DOHH2 (cell line): ENCODE measurements around the gene ILKAP.

Source experiments
- H3F3A ChIP-seq: fragments of 200-600 bp; sonication (generic), shearing (Covaris generic); 2 replicates; pipeline ENCODE4 v1.6.0; 2016; ENCODE audit warnings: antibody characterized with exemption, mild to moderate bottlenecking; ENCODE audit not compliant: control insufficient read depth, insufficient read depth
- H3K27ac ChIP-seq: fragments of 200-600 bp; sonication (generic); 2 replicates; pipeline ENCODE4 v1.5.1; 2014; ENCODE audit warnings: low read depth, mild to moderate bottlenecking, low read length, moderate library complexity
- H3K27me3 ChIP-seq: fragments of 200-600 bp; sonication (generic); 2 replicates; pipeline ENCODE4 v1.6.1; 2014; ENCODE audit warnings: mild to moderate bottlenecking, low read length, mixed read lengths; ENCODE audit not compliant: control insufficient read depth
- H3K36me3 ChIP-seq: fragments of 200-600 bp; sonication (generic); 2 replicates; pipeline ENCODE4 v1.6.1; 2014; ENCODE audit warnings: mild to moderate bottlenecking, low read length, moderate library complexity, mixed read lengths; ENCODE audit not compliant: control insufficient read depth
- H3K4me1 ChIP-seq: fragments of 200-600 bp; sonication (generic); 2 replicates; pipeline ENCODE4 v1.6.1; 2014; ENCODE audit warnings: mild to moderate bottlenecking, low read length, mixed read lengths; ENCODE audit not compliant: control insufficient read depth
- H3K4me2 ChIP-seq: fragments of 200-600 bp; sonication (generic); 2 replicates; pipeline ENCODE4 v1.6.0; 2014; ENCODE audit warnings: mild to moderate bottlenecking, low read length, moderate library complexity
- H3K4me3 ChIP-seq: fragments of 200-600 bp; sonication (generic); 2 replicates; pipeline ENCODE4 v1.5.1; 2014; ENCODE audit warnings: mild to moderate bottlenecking, low read length, mixed read lengths
- H3K79me2 ChIP-seq: fragments of 200-600 bp; sonication (generic); 2 replicates; pipeline ENCODE4 v1.6.1; 2014; ENCODE audit warnings: mild to moderate bottlenecking, low read length, mixed read lengths; ENCODE audit not compliant: control insufficient read depth
- H3K9me2 ChIP-seq: fragments of 200-600 bp; sonication (generic); replicated peaks from 2 replicates; pipeline ENCODE4 v1.6.1; 2014; ENCODE audit warnings: mild to moderate bottlenecking, low read length, mixed read lengths; ENCODE audit not compliant: control insufficient read depth
- H3K9me3 ChIP-seq: fragments of 200-600 bp; sonication (generic); 2 replicates; pipeline ENCODE4 v1.6.1; 2014; ENCODE audit warnings: antibody characterized with exemption, low read length, mixed read lengths; ENCODE audit not compliant: control insufficient read depth, insufficient read depth
- H4K20me1 ChIP-seq: fragments of 200-600 bp; sonication (generic); 2 replicates; pipeline ENCODE4 v1.6.0; 2014; ENCODE audit warnings: low read depth, mild to moderate bottlenecking, antibody characterized with exemption, low read length, moderate library complexity; ENCODE audit not compliant: control insufficient read depth, insufficient read depth
- EZH2phosphoT487 ChIP-seq: fragments of 200-600 bp; sonication (generic); IDR thresholded peaks from 2 replicates; pipeline ENCODE4 v1.6.1; 2017; ENCODE audit warnings: borderline replicate concordance, mild to moderate bottlenecking, antibody characterized with exemption, low read length, moderate library complexity, mixed read lengths
- TF ChIP-seq, protein P1 (sequence below): fragments of 200-600 bp; sonication (generic); IDR thresholded peaks from one replicate; pipeline ENCODE4 v1.5.1; 2014; ENCODE audit warnings: antibody characterized with exemption, mild to moderate bottlenecking, low read depth, low read length; ENCODE audit not compliant: poor library complexity, severe bottlenecking

The ILKAP gene

DNA sequence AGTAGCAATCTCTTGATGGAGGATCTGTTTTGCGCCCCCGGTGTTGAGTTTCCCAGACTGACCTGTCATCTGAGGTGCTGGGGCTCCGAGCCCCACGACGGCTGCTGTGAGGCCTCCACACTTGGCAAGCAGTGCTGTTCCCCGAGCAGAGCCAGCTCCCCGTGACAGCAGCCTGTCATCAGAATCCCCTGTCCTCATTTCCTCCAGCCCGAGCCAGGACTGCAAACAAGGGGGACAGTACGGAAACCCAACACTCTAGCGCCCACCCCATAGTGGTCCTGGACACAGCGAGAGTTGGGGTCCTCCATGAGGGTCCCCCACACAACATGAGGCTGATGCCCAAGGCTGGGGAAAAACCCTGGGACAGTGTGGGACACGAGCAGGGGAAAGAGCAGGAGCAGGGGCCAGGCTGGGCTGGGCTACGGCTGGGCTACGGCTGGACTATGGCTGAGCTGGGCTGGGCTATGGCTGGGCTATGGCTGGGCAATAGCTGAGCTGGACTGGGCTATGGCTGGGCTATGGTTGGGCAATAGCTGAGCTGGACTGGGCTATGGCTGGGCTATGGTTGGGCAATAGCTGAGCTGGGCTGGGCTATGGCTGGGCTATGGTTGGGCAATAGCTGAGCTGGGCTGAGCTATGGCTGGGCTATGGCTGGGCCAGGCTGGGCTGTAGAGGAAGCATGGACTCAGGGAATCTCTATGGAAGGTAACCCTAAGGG, 66.5 kb downstream of the ILKAP start:
- no peak for TF ChIP-seq EZH2phosphoT487
- TF ChIP-seq, protein P1, sequence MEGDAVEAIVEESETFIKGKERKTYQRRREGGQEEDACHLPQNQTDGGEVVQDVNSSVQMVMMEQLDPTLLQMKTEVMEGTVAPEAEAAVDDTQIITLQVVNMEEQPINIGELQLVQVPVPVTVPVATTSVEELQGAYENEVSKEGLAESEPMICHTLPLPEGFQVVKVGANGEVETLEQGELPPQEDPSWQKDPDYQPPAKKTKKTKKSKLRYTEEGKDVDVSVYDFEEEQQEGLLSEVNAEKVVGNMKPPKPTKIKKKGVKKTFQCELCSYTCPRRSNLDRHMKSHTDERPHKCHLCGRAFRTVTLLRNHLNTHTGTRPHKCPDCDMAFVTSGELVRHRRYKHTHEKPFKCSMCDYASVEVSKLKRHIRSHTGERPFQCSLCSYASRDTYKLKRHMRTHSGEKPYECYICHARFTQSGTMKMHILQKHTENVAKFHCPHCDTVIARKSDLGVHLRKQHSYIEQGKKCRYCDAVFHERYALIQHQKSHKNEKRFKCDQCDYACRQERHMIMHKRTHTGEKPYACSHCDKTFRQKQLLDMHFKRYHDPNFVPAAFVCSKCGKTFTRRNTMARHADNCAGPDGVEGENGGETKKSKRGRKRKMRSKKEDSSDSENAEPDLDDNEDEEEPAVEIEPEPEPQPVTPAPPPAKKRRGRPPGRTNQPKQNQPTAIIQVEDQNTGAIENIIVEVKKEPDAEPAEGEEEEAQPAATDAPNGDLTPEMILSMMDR = no peak
- Histone ChIP-seq H3K27me3 (no peaks in the 10 kb centered on the region), H3K4me3 (no peak overlapping the region), H3K27ac (no peak overlapping the region), H3F3A (no peaks in the 10 kb centered on the region), H3K9me2 (no peaks in the 10 kb centered on the region), H3K9me3 (no peaks in the 10 kb centered on the region), H3K79me2 (no peaks in the 10 kb centered on the region), H4K20me1 (no peaks in the 10 kb centered on the region; the same call in 1 of the 2 replicates), H3K4me2 (no peak overlapping the region), H3K4me1 (peaks cover 19% of the 10 kb centered on the region), H3K36me3 (no peaks in the 10 kb centered on the region)

DNA sequence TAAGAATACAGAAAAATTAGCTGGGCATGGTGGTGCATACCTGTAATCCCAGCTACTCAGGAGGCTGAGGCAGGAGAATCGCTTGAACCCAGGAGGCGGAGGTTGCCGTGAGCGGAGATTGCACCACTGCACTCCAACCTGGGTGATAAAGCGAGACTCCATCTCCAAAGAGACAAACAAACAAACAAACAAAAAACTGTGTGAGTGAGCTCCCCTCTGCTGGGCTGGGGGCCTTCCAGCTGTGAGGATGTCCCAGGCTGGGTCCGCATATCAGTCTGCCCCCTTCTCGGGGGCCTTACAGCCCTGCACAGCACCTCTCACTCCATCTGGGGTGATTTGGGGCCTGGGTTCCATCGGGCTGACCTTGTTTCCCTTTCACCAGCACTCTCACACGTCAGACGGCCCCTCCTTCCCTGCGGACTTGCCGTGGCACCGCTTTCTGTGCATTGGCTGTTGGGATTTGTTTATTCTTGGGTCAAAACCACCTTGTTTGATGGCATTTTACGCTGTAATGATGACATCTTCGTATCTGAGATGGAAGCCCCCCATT, 67.8 kb downstream of the ILKAP start:
- no peak overlapping the region for H3K4me3 ChIP-seq
- H3K9me3 ChIP-seq = no peaks in the 10 kb centered on the region
- H3F3A ChIP-seq = no peaks in the 10 kb centered on the region
- peaks cover 19% of the 10 kb centered on the region for H3K4me1 ChIP-seq
- H3K4me2 ChIP-seq = no peak overlapping the region
- no peaks in the 10 kb centered on the region for H3K27me3 ChIP-seq
- H3K9me2 ChIP-seq = no peaks in the 10 kb centered on the region
- H3K79me2 ChIP-seq = no peaks in the 10 kb centered on the region
- no peak overlapping the region for H3K27ac ChIP-seq
- no peak for TF ChIP-seq EZH2phosphoT487
- TF ChIP-seq, protein P1 = no peak
- no peaks in the 10 kb centered on the region for H3K36me3 ChIP-seq
- H4K20me1 ChIP-seq = peaks cover 2% of the 10 kb centered on the region; the same call in 1 of the 2 replicates

DNA sequence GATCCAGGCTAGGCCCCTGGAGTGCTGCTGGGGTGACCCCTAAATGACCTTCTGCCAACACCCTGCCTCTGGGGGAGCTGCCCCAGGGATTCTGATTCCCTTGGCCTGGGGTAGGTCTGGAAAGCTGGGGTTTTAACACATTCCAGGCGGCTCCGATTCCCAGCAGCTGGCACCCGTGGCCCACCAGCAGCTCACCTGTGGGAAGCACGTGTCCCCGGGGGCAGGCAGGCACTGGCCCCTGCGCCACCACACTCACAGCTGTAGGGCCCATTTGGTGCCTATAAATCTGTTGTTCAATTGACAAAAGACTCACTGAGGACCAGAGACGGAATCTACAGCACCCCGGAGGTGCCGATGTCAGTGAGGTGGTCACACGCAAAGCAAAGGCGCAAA, 69.1 kb downstream of the ILKAP start:
- no peak overlapping the region for H3K27ac ChIP-seq
- H3F3A ChIP-seq = no peaks in the 10 kb centered on the region
- no peak overlapping the region for H3K4me2 ChIP-seq
- no peaks in the 10 kb centered on the region for H3K36me3 ChIP-seq
- no peaks in the 10 kb centered on the region for H3K27me3 ChIP-seq
- peaks cover 16% of the 10 kb centered on the region for H3K4me1 ChIP-seq
- no peaks in the 10 kb centered on the region for H3K9me3 ChIP-seq
- H3K4me3 ChIP-seq = no peak overlapping the region
- no peaks in the 10 kb centered on the region for H3K79me2 ChIP-seq
- no peaks in the 10 kb centered on the region for H3K9me2 ChIP-seq
- peaks cover 2% of the 10 kb centered on the region; the same call in 1 of the 2 replicates for H4K20me1 ChIP-seq
- no peak for TF ChIP-seq EZH2phosphoT487
- TF ChIP-seq, protein P1 = no peak
